H9 (cell line): Measurements from ENCODE around the gene TRUB1. TPM values are rescaled to one million over a fixed set of nuclear protein-coding genes. Genes with fewer than 3 reads are reported as not detected.

Source experiments
- DNase-seq: peaks from one replicate; pipeline ENCODE4 v3.0.0-alpha.2; 2017
- H2AFZ ChIP-seq: one replicate; pipeline ENCODE4 v1.6.1; 2013; ENCODE audit warnings: mild to moderate bottlenecking, low read length, control low read depth, moderate library complexity
- H2AK5ac ChIP-seq: 2 replicates; pipeline ENCODE4 v1.6.1; 2013; ENCODE audit warnings: low read length, control low read depth, mixed read lengths; ENCODE audit not compliant: insufficient read length
- H2BK120ac ChIP-seq: one replicate; pipeline ENCODE4 v1.6.1; 2013; ENCODE audit warnings: low read depth, mild to moderate bottlenecking, low read length, control low read depth, inconsistent platforms; ENCODE audit not compliant: poor library complexity, severe bottlenecking
- H2BK12ac ChIP-seq: 2 replicates; pipeline ENCODE4 v1.6.1; 2013; ENCODE audit warnings: low read length, control low read depth, mixed read lengths, low read depth; ENCODE audit not compliant: insufficient read length
- H2BK15ac ChIP-seq: 2 replicates; pipeline ENCODE4 v1.6.1; 2013; ENCODE audit warnings: low read depth, low read length, control low read depth
- H2BK20ac ChIP-seq: one replicate; pipeline ENCODE4 v1.6.1; 2013; ENCODE audit warnings: low read depth, mild to moderate bottlenecking, low read length, control low read depth, inconsistent platforms; ENCODE audit not compliant: poor library complexity, severe bottlenecking
- H2BK5ac ChIP-seq: 2 replicates; pipeline ENCODE4 v1.6.1; 2013; ENCODE audit warnings: low read length, control low read depth, mixed read lengths; ENCODE audit not compliant: insufficient read length
- H3K14ac ChIP-seq: 2 replicates; pipeline ENCODE4 v1.6.1; 2013; ENCODE audit warnings: low read length, control low read depth; ENCODE audit not compliant: insufficient read depth
- H3K18ac ChIP-seq: 2 replicates; pipeline ENCODE4 v1.6.1; 2013; ENCODE audit warnings: low read depth, mild to moderate bottlenecking, mixed read lengths, low read length, control low read depth; ENCODE audit not compliant: insufficient read length
- H3K23ac ChIP-seq: 2 replicates; pipeline ENCODE4 v1.6.1; 2013; ENCODE audit warnings: low read length, control low read depth, mixed read lengths, low read depth; ENCODE audit not compliant: insufficient read length
- H3K23me2 ChIP-seq: 2 replicates; pipeline ENCODE4 v1.6.1; 2013; ENCODE audit warnings: low read depth, mild to moderate bottlenecking, mixed read lengths, low read length, control low read depth; ENCODE audit not compliant: insufficient read length, poor library complexity, severe bottlenecking
- H3K27ac ChIP-seq: 2 replicates; pipeline ENCODE4 v1.5.1; 2013; ENCODE audit warnings: low read length, control low read depth, mixed read lengths, low read depth; ENCODE audit not compliant: insufficient read length
- H3K27me3 ChIP-seq: 2 replicates; pipeline ENCODE4 v1.6.1; 2013; ENCODE audit warnings: low read length, control low read depth, inconsistent platforms; ENCODE audit not compliant: insufficient read depth
- H3K4ac ChIP-seq: 2 replicates; pipeline ENCODE4 v1.6.1; 2013; ENCODE audit warnings: low read depth, mild to moderate bottlenecking, control low read depth, inconsistent platforms, low read length, moderate library complexity
- H3K4me1 ChIP-seq: 2 replicates; pipeline ENCODE4 v1.6.1; 2013; ENCODE audit warnings: low read length, control low read depth, inconsistent platforms; ENCODE audit not compliant: insufficient read depth
- H3K4me2 ChIP-seq: 2 replicates; pipeline ENCODE4 v1.6.1; 2013; ENCODE audit warnings: low read length, control low read depth, mixed read lengths; ENCODE audit not compliant: insufficient read length, insufficient read depth
- H3K56ac ChIP-seq: 2 replicates; pipeline ENCODE4 v1.6.1; 2013; ENCODE audit warnings: low read depth, mild to moderate bottlenecking, mixed read lengths, low read length, control low read depth; ENCODE audit not compliant: insufficient read length
- H3K79me1 ChIP-seq: 2 replicates; pipeline ENCODE4 v1.6.1; 2013; ENCODE audit warnings: low read depth, mild to moderate bottlenecking, moderate library complexity, low read length, control low read depth, inconsistent platforms; ENCODE audit not compliant: insufficient read depth, poor library complexity, severe bottlenecking
- H3K79me2 ChIP-seq: 2 replicates; pipeline ENCODE4 v1.6.1; 2013; ENCODE audit warnings: low read length, control low read depth, inconsistent platforms; ENCODE audit not compliant: insufficient read depth
- H3K9ac ChIP-seq: 2 replicates; pipeline ENCODE4 v1.6.1; 2013; ENCODE audit warnings: low read length, control low read depth, mixed read lengths; ENCODE audit not compliant: insufficient read length; ENCODE audit errors: extremely low read depth
- H3K9me3 ChIP-seq: one replicate; pipeline ENCODE4 v1.6.1; 2013; ENCODE audit warnings: low read depth, low read length, inconsistent platforms; ENCODE audit not compliant: control insufficient read depth
- H3T11ph ChIP-seq: one replicate; pipeline ENCODE4 v1.6.1; 2013; ENCODE audit warnings: mild to moderate bottlenecking, low read length, control low read depth, inconsistent platforms
- H4K20me1 ChIP-seq: one replicate; pipeline ENCODE4 v1.6.1; 2013; ENCODE audit not compliant: control insufficient read depth, insufficient read length, insufficient read depth
- H4K5ac ChIP-seq: 2 replicates; pipeline ENCODE4 v1.6.1; 2013; ENCODE audit warnings: low read depth, mild to moderate bottlenecking, mixed read lengths, low read length, control low read depth; ENCODE audit not compliant: insufficient read length
- H4K8ac ChIP-seq: replicated peaks from 2 replicates; pipeline ENCODE4 v1.6.1; 2013; ENCODE audit warnings: low read length, control low read depth, mixed read lengths, low read depth; ENCODE audit not compliant: insufficient read length
- H4K91ac ChIP-seq: 2 replicates; pipeline ENCODE4 v1.6.1; 2013; ENCODE audit warnings: low read depth, mild to moderate bottlenecking, moderate library complexity, mixed read lengths, low read length, control low read depth; ENCODE audit not compliant: insufficient read length
- H3K27ac Mint-ChIP-seq, 3 experiments: 2 replicates in 2 of 3; 3 replicates in 1 of 3; pipeline ENCODE4 v1.8.0; 2020 to 2021; ENCODE audit warnings: mixed read lengths in 3 of 3, mild to moderate bottlenecking in 1 of 3, moderate library complexity in 1 of 3
- H3K27me3 Mint-ChIP-seq: 2 replicates; pipeline ENCODE4 v1.8.0; 2021; ENCODE audit warnings: low read depth, mild to moderate bottlenecking, moderate library complexity, mixed read lengths
- H3K36me3 Mint-ChIP-seq, 3 experiments: 2 replicates in 2 of 3; 3 replicates in 1 of 3; pipeline ENCODE4 v1.8.0; 2020 to 2021; ENCODE audit warnings: low read depth in 3 of 3, mixed read lengths in 3 of 3; ENCODE audit not compliant: insufficient read depth in 1 of 3
- H3K4me1 Mint-ChIP-seq, 2 experiments: 2 replicates each; pipeline ENCODE4 v1.8.0; 2020; ENCODE audit warnings: mixed read lengths in 2 of 2
- H3K4me3 Mint-ChIP-seq, 2 experiments: 2 replicates in 1 of 2; 3 replicates in 1 of 2; pipeline ENCODE4 v1.8.0; 2020 to 2021; ENCODE audit warnings: mild to moderate bottlenecking in 2 of 2, mixed read lengths in 2 of 2, moderate library complexity in 1 of 2
- H3K9me3 Mint-ChIP-seq, 2 experiments: 2 replicates in 1 of 2; 3 replicates in 1 of 2; pipeline ENCODE4 v1.8.0; 2020; ENCODE audit warnings: mild to moderate bottlenecking in 2 of 2, mixed read lengths in 2 of 2, moderate library complexity in 1 of 2
- CTCF ChIP-seq: fragments of 200-600 bp; sonication (generic); conservative IDR thresholded peaks from 3 replicates; pipeline ENCODE4 v1.8.0; 2021; ENCODE audit warnings: antibody characterized with exemption, mild to moderate bottlenecking
- WGBS: extraction: QIAGEN DNeasy Blood & Tissue Kit; methylation state at CpG from one replicate; pipeline ENCODE4 v1.1.7; 2013; ENCODE audit warnings: missing lambda C conversion rate, low lambda C conversion rate, mixed read lengths; ENCODE audit not compliant: insufficient read length; ENCODE audit errors: extremely low coverage; 5-methylcytosine and 5-hydroxymethylcytosine counted together
- total RNA-seq: library from RNA; stranded (reverse); gene quantifications from 2 replicates; pipeline ENCODE4 v1.2.1, GENCODE V29; 2021

TRUB1 gene
- total RNA-seq, 1 experiment from 2014 or later: 20.6 TPM

GRCh38 chr10:114957122-114957521 lies 19.1 kb downstream of the TRUB1 start:
- H3K9ac ChIP-seq: no peak overlapping the region

More at GRCh38 chr10:114957122-114957521, 19.1 kb downstream of the TRUB1 start:
- no peaks in the 10 kb centered on the region for H3K27me3 Mint-ChIP-seq
- H3K9me3 Mint-ChIP-seq: no peaks in the 10 kb centered on the region
- no peak overlapping the region for H3K56ac ChIP-seq
- no peak for TF ChIP-seq CTCF
- no peak overlapping the region for H2BK20ac ChIP-seq
- H2BK15ac ChIP-seq: no peak overlapping the region
- no peak overlapping the region for H2AFZ ChIP-seq
- H2BK5ac ChIP-seq: no peak overlapping the region
- no peak overlapping the region for H3K4me3 Mint-ChIP-seq
- peaks cover 2 to 18% (median 17%) of the 10 kb centered on the region in 3 experiments; a peak in 6 of 7 replicates for H3K36me3 Mint-ChIP-seq
- H3K18ac ChIP-seq: no peak overlapping the region
- peaks cover 9% of the 10 kb centered on the region in 2 experiments for H3K4me1 Mint-ChIP-seq
- H3K27me3 ChIP-seq: no peaks in the 10 kb centered on the region
- H3K14ac ChIP-seq: no peak overlapping the region
- no peaks in the 10 kb centered on the region for H4K20me1 ChIP-seq
- no peak overlapping the region for H4K5ac ChIP-seq
- no peak overlapping the region for H3K27ac ChIP-seq
- no peaks in the 10 kb centered on the region for H3K9me3 ChIP-seq
- H3K79me1 ChIP-seq: no peaks in the 10 kb centered on the region
- no CpG with 5 or more reads among the region's 1 CpG for WGBS
- no peak overlapping the region; a peak in 1 of 7 replicates for H3K27ac Mint-ChIP-seq
- H3K4me2 ChIP-seq: no peak overlapping the region
- no peak overlapping the region for H2AK5ac ChIP-seq
- H3K23ac ChIP-seq: no peak overlapping the region
- no peak overlapping the region for H2BK120ac ChIP-seq
- no peak for DNase-seq
- no peak overlapping the region for H3K4ac ChIP-seq
- no peaks in the 10 kb centered on the region for H3K4me1 ChIP-seq
- no peaks in the 10 kb centered on the region for H3K23me2 ChIP-seq
- H4K8ac ChIP-seq: no peak overlapping the region
- H2BK12ac ChIP-seq: no peak overlapping the region
- no peaks in the 10 kb centered on the region for H3K79me2 ChIP-seq
- H3T11ph ChIP-seq: no peak overlapping the region
- H4K91ac ChIP-seq: no peak overlapping the region
